Testis (tissue), 2 donors: ENCODE data around the gene TMEM273.

Experiments
- POLR2A ChIP-seq: fragments of 450-650 bp; IDR thresholded peaks from one replicate; pipeline ENCODE4 v1.6.1; 2017; ENCODE audit warnings: antibody characterized with exemption, mild to moderate bottlenecking, moderate library complexity
- TF ChIP-seq, protein P1 (sequence below), 3 experiments: fragments of 450-650 bp in 2 of 3; fragments of 200-600 bp in 1 of 3; sonication (generic) in 1 of 3; IDR thresholded peaks; one replicate each; pipeline ENCODE4 v1.5.1; 2016 to 2019; ENCODE audit warnings: antibody characterized with exemption in 3 of 3, mild to moderate bottlenecking in 2 of 3, moderate library complexity in 1 of 3

- TF ChIP-seq, protein P1, sequence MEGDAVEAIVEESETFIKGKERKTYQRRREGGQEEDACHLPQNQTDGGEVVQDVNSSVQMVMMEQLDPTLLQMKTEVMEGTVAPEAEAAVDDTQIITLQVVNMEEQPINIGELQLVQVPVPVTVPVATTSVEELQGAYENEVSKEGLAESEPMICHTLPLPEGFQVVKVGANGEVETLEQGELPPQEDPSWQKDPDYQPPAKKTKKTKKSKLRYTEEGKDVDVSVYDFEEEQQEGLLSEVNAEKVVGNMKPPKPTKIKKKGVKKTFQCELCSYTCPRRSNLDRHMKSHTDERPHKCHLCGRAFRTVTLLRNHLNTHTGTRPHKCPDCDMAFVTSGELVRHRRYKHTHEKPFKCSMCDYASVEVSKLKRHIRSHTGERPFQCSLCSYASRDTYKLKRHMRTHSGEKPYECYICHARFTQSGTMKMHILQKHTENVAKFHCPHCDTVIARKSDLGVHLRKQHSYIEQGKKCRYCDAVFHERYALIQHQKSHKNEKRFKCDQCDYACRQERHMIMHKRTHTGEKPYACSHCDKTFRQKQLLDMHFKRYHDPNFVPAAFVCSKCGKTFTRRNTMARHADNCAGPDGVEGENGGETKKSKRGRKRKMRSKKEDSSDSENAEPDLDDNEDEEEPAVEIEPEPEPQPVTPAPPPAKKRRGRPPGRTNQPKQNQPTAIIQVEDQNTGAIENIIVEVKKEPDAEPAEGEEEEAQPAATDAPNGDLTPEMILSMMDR (IDR thresholded peaks at IDR 0.05): no peak
- no peak for TF ChIP-seq POLR2A
Measured at GRCh38 chr10:49174926-49175500, 13.2 kb downstream of the TMEM273 start.
